ENCODE data around the gene MMP24.

Gene MMP24

GRCh38 chr20:35292504-35293285, 66.2 kb downstream of the MMP24 start:
- no peak overlapping the region for H3K4me3 ChIP-seq (ENCODE audit: low read length)
- no peak for DNase-seq (ENCODE audit: low read depth)
- no peak for TF ChIP-seq CTCF (conservative IDR thresholded peaks at IDR 0.05; ENCODE audit: low read depth, low read length)

DNA sequence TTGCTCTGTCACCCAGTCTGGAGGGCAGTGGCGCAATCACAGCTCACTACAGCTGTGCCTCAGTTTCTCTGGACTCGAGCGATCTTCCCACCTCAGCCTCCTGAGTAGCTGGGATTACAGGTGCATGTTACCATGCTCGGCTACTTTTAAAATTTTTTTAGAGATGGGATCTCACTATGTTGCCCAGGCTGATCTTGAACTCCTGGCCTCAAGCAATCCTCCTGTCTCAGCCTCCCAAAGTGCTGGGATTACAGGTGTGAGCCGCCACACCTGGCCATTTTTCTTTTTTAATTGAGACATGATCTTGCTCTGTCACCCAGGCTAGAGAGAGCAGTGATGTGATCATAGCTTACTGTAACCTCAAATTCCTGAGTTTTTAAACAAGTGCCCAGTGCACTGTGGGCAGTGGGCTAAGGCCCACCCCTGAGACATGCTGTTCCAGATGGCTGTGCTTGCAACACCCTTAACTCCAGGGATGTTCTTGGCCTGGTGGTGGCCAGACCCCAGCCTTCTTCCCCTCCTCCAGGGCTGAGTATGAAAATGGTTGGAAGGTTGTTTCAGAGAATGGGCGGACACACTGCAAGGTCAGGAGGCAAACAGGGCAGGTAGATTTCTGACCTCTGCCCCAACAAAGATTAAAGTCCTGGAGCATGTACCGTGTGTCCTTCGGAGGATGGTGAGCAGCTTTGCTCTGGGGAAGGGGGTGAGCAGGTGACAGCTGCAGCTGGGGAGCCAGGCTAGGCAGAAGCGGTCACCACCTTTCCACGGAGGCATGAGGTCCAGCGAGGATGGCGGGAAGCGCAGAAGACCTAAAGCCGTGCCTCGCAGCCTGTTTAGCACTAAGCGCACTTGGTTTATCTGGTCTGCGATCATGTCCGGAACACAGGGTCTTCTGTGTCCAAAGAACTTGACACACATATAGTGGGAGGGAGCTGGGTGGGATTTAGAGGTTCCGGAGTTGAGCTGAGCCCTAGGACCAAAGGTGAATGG, 67.1 kb downstream of the MMP24 start:
- no peak for TF ChIP-seq CTCF (conservative IDR thresholded peaks at IDR 0.05; ENCODE audit: low read depth, low read length)
- DNase-seq (ENCODE audit: low read depth), result no peak
- no peak overlapping the region for H3K4me3 ChIP-seq (ENCODE audit: low read length)

GRCh38 chr20:35294293-35294685, 67.8 kb downstream of the MMP24 start:
- H3K4me3 ChIP-seq (ENCODE audit: low read length), result no peak overlapping the region
- no peak for TF ChIP-seq CTCF (conservative IDR thresholded peaks at IDR 0.05; ENCODE audit: low read depth, low read length)
- no peak for DNase-seq (ENCODE audit: low read depth)

GRCh38 chr20:35295058-35295457, 68.6 kb downstream of the MMP24 start:
- H3K4me3 ChIP-seq (ENCODE audit: low read length), result no peak overlapping the region
- DNase-seq (ENCODE audit: low read depth), result no peak
- TF ChIP-seq CTCF (conservative IDR thresholded peaks at IDR 0.05; ENCODE audit: low read depth, low read length), result no peak

- TF ChIP-seq CTCF (conservative IDR thresholded peaks at IDR 0.05; ENCODE audit: low read depth, low read length), result no peak
- no peak for DNase-seq (ENCODE audit: low read depth)
- no peak overlapping the region for H3K4me3 ChIP-seq (ENCODE audit: low read length)
Measured at GRCh38 chr20:35295674-35296073, 69.2 kb downstream of the MMP24 start.

DNA sequence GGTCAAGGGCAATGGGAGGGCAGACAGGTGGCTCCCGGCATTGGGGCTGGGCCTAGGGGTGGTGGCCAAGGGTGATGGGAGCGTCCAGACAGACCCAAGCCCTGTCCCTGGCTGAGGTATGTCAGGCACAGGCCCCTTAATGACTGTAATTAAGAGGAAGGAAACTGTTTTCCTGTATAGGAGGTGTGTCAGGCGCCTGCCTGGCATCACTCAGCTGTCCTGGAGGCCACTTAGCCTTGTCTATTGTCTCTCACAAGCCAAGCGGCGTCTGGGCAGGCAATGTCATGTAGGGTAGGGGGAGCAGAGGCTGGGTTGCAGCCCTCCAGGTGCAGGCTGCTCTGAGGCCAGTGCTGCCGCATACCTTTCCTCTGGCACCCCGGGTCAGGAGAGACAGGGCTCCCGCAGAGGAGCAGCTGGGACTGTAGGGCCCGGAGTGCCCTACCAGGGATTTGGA, 69.6 kb downstream of the MMP24 start:
- no peak overlapping the region for H3K4me3 ChIP-seq (ENCODE audit: low read length)
- TF ChIP-seq CTCF (conservative IDR thresholded peaks at IDR 0.05; ENCODE audit: low read depth, low read length), result no peak
- DNase-seq (ENCODE audit: low read depth), result no peak

Measured in retinal pigment epithelial cell (primary cell).